NCI-H146 treated with DMSO at 0.1 percent for 48 hours (cell line): Measurements from ENCODE around the gene ZNF789.
"Not testable (repeated sequence)": the region's sequence is repeated elsewhere in the genome, so short reads cannot be mapped to it uniquely, and the experiment has no call there.

ENCODE experiments used
- DNase-seq: peaks from one replicate; lab custom pipeline; 2025; ENCODE audit not compliant: unreplicated experiment; lab: John Stamatoyannopoulos, UW

Gene ZNF789

DNA sequence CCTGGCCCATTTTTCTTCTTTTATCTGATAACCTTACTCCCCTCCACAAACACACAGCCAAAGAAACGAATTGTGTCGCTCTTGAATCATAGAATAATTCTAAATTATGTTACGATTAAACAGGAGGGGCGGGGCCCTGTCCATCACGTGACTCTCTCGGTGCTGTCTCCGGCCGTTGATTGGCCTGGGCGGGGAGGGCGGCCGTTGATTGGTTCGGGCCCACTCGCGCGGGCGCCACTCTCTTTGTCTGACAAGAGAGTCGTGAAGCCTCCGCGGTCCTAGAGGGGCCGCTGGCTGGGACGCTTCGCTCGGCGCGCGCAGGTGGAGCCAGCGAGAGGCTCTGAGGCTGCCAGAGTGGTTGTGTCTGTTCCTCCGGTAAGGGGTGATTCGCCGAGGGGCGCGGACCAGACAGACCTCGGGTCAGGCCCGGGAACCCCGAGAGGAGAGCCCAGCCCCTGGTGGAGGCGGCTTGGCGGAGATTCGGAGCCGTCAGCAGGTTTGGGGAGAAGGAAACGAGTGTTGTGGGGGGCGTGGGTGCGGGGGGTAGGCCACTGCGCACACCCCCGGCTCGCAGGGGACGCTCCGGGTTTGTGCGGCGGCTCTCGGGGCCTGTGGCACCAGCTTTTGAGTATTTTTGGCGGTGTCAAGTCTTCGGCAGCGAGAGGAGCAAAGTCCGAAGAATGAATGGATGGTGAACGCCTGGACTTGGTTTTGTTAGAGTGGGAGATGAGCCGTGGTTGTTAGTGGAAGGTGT is at the start of gene ZNF789:
TSS of gene ZNF789 (plus strand) at position 330 of the 754 bp plus-strand sequence. CDS start 3,567 bp downstream, outside the sequence.
- peak; percentile 92 for DNase-seq

DNA sequence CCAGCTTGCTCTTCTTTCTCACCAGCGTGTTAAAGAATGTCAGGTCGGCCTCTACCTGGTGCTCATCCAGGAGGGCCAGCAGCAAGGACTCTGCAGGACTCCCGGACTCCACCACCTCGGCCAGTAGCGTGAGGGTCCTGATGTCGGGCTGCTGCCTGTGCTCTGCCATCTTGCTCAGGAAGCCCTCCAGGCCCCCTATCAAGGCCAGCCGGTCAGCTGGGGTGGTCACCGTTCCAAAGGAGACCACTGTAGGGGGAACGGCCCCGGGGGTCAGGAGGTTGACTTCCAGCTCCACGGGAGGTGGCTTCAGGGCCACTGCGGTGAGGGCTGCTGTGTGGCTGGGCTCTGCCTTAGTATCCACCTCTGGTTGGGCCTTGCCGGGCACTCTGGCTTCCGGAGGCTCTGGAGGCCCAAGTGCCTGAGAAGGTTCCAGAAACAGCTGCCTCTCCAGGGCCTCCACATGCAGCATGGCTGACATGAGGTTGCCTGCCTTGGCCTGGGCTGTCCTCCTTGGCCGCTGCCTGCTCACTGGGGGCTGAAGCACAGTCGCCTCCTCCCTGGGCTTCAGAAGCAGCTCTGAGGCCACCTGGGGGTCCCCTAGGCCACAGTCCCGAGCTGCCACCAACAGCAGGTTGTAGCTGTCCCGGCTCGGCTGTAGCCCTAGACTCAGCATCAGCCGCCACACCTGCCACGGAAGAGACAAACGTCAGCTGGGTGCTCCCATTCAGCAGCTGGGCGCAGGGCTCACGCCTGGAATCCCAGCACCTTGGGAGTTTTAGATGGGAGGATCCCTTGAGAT is 47.6 kb upstream of the ZNF789 start:
- no peak for DNase-seq

DNA sequence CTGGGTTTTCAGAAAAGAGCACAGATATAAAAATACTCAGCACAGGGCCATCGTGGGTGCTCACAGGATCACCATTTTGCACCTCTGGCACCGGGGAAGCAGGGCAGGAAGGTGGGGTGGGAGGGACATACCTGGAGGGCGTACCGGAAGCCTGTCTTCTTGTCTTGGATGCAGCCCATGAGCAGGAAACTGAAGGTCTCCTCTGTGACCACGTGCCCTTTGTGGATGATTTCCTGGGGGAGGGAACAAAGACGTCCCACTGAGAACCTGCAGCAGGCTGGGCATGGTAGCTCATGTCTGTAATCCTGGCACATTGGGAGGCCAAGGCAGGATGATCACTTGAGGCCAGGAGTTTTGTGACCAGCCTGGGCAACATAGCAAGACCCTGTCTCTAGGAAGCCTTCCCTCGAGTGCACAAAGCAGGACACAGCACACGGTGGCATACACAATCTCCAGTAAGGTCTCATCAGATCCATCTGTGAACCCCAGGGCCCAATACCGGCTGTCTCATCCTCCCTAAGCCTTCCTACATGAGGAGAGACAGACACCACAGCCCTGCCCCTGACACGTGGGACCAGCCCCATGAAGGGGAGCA is 43.6 kb upstream of the ZNF789 start:
- DNase-seq: peak; percentile 25

DNA sequence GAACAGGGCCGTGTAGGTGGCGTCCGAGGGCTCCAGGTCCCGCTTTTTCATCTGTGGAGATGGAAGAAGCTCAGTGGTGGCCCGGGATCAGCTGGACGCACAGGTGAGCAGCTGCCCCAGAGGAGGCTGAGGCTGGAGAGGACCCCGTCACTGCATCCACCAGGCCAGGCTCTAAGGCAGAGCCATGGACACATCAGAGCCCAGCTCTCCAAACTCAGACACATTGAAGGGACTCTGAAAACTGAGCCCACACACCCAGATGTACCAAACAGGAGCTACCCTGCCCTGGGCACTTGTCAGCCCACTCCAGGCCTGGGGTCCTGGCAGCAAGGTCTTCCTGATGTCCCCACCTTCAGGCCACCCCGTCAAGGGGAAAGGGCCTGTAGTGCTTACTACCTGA is 42.9 kb upstream of the ZNF789 start:
- DNase-seq: no peak

DNA sequence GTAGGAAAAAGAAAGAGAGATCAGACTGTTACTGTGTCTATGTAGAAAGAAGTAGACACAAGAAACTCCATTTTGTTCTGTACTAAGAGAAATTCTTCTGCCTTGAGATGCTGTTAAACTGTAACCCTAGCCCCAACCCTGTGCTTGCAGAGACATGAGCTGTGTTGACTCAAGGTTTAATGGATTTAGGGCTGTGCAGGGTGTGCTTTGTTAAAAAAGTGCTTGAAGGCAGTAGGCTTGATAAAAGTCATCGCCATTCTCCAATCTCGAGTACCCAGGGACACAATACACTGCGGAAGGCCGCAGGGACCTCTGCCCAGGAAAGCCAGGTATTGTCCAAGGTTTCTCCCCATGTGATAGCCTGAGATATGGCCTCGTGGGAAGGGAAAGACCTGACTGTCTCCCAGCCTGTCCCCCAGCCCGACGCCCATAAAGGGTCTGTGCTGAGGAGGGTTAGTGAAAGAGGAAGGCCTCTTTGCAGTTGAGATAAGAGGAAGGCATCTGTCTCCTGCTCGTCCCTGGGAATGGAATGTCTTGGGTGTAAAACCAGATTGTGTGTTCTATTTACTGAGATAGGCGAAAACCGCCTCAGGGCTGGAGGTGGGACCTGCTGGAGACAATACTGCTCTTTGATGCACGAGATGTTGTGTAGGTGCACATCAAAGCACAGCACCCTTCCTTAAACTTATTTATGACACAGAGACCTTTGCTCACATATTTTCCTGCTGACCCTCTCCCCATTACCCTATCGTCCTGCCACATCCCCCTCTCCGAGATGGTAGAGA is 40.7 kb upstream of the ZNF789 start:
- DNase-seq: not testable (repeated sequence)

DNA sequence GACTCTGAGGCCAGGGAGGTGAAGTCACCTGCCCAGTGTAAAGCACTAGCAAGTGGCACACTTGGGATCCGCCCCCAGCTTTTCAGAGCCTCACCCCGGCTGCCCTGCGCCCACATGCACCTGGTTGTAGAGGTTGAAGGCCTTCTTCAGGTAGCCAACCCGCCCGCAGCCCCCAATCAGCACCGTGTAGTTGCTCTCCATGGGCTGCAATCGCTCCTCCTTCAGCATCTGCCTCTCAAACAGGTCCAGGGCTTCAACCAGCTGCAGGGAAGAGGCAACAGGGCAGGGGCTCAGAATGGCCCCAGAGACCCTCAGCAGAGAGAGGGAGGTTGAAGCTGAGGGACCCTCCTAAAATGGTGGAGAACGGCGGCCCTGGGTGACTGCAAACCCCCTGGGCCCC is 39.5 kb upstream of the ZNF789 start:
- DNase-seq: no peak

DNA sequence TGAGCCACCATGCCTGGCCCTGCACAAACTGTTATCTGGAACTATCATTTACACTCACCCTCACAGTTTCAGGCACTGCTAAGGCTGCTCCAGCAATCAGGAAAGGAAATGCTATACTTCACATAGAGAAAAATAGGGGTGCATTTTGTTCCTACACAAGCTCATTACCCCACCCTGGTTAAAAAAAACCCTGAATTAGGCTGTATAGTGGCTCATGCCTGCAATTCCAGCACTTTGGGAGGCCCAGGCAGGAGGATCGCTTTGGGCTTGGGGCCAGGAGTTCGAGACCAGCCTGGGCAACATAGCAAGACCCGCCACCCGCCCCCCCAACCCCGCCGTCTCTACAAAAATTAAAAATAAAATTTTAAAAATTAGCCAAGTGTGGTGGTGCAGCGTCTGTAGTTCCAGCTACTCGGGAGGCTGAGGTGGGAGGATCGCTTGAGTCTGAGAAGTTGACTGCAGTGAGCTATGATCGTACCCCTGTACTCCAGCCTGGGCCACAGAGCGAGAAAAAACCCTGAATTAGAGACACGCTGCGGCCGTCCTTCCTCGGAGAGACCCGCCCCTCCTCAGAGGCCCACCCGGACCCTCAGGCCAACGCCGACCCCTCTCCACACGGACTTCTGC is 34.6 kb upstream of the ZNF789 start:
- DNase-seq: no peak

DNA sequence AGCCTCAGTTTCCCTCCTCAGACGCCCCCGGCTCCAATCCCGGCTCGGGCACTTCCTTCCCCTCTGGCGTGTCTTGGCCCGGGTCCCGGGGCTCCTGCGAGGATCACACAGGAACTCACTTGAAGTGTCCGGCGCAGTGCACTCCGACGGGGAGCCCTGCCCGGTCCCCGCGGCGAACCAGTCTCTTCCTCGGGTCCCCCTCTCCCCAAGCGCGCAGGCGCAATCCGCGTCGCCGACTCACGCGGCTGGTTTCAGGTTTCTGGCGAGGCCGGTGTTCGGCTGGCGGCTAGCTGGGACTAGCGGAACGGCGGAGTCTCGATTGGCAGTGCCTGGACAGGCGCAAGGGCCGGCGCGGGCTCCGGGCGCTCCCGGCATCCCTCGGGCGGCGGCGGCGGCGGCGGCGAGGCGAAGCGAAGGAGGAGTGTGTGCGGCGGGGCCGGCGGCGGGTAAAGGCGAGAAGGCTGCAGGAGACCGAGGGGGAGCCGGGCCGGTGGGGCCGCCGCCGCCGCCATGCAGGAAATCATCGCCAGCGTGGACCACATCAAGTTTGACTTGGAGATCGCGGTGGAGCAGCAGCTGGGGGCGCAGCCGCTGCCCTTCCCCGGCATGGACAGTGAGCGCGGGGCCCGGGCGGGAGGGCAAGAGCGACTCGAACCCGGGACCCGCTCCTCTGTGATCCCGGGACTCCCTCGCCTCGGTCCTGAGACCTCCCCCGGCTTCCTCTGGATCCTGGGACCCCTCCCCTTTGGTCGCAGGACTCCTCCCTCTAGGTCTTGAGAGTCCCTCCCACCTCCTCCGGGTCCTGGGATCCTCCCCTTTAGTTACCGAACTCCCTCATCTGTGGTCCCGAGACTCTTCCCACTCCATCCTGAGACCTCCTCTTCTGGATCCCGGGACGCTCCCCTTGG is 33.9 kb upstream of the ZNF789 start, which contains the start of the genes CPSF4 and PTCD1:
TSS of gene CPSF4 (plus strand) at position 371 of the 908 bp plus-strand sequence. CDS start at position 511, 140 bp downstream.
TSS of gene PTCD1 (minus strand) at position 226 of the 908 bp plus-strand sequence. CDS start 3,556 bp downstream, outside the sequence.
- peak; percentile 63 for DNase-seq

DNA sequence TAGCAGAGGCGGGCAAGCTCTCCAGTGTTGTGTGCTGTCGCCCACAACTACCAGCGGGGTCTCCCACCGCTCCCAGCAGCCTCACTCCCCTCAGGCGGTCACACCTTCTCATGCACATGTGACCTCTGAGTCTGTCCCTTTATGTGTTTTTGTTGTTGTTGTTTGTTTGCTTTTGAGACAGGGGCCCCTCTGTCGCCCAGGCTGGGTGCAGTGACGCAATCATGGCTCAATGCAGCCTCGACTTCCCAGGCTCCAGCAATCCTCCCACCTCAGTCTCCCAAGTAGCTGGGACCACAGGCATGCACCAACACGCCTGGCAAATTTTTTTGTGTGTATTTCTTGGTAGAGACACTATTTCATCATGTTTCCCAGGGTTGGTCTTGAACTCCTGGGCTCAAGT is 32.5 kb upstream of the ZNF789 start:
- DNase-seq: no peak

DNA sequence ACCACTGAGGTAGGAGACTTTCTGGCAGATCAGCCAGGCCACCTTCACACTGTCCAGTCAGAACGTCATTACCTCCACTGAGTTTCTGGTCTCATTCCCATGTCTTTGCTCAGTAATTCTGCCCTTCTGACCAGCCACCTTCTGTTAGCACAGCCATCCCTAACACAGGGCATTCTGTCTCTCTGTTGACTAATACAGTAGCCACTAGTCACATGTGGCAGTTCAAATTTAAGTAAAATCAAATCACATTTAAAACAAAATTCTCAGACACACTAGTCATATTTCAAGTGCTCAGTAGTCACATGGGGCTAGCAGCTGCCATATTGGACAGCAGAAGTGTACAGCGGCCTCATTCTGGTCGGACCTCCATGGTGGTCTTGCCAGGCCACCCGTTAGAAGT is 26.6 kb upstream of the ZNF789 start:
- no peak for DNase-seq

DNA sequence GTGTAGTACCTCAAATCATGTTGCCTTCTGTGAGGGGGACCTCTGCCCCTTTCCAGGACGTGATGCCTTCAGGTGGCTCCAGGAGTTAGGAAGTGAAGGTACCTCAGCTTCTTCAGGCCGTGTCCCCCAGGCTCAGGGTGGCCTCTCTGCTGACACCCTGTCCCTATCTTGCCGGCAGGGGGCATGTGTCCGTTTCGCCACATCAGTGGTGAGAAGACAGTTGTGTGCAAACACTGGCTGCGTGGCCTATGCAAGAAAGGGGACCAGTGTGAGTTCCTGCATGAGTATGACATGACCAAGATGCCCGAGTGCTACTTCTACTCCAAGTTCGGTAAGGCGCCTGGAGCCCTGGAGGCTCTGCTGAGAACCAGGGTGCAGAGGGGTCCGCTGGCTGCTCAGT is 24.7 kb upstream of the ZNF789 start:
- no peak for DNase-seq

DNA sequence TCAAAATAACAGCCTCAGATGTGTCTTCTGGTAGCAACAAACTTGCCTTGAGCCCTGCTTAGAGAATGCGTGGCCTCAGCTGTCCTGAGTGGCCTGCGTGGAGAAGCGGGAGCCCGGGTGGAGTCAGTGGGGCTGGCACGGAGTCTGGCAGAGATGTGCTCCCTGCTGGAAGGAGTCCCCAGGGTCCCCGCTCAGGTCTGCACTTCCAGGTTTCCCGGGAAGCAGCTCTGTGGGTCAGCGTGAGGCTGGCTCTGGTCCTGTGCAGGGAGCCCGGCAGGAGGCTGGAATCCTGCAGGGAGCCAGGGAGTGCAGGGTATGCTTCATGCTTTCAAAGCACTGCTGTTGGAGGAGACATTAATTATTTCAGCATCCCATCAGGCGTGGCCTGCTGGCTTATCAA is 23.8 kb upstream of the ZNF789 start:
- DNase-seq: no peak

DNA sequence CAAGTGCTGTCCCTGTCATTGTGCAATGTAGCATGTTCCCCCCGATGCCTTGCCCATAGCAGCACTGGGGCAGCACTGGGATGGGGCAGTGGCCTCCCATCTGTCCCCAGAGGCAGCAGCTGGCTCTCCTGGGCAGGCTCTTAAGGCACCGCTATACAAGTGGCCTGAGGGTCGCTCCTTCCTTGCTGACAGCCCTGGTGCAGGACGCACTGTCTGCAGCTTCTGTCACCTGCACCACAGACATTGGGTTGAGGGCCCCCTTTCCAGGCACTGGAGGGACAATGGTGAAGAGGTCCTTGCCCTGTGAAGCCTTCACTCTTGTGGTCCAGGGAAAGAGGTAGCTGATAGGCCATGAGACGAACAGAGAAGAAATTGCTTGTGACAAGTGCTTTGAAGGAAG is 23.4 kb upstream of the ZNF789 start:
- DNase-seq: no peak

DNA sequence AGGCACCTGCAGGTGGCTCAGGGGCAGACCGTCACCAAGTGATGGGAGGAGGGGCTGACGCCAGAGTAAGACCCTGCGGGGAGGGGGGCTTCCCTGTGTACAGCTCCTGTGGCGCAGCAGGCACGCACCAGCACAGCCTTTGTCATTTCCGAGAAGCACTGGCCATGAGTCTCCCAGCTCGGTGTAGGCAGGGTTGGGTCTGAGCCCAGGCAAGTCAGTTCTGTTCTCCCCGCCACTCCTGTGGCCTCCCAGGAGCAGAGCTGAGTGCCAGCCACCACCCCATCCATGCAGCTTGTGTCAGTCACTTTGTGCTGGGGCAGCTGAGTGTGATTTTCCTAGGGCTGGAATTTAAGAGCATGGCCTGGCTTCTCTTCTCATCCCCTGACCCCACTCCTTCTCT is 20.8 kb upstream of the ZNF789 start:
- no peak for DNase-seq

DNA sequence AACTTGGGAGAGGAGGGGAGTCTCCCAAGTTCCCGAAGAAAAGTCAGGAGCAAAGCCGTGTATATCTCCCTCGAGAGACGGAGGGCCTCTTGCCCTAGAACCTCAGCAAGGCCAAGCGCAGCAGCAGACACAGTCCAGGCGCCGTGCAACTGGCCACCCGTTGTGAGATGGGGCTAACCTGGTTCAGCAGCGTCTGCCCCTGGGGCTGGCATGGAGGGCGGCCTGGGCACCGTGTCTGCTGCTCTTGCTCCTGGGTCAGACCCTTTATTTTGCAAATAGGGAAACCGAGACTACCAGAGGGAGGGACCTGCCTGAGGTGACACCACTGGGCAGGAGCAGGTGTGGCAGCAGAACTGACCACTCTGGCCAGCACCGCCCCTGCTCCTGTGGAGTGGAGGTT is 20.1 kb upstream of the ZNF789 start:
- no peak for DNase-seq

DNA sequence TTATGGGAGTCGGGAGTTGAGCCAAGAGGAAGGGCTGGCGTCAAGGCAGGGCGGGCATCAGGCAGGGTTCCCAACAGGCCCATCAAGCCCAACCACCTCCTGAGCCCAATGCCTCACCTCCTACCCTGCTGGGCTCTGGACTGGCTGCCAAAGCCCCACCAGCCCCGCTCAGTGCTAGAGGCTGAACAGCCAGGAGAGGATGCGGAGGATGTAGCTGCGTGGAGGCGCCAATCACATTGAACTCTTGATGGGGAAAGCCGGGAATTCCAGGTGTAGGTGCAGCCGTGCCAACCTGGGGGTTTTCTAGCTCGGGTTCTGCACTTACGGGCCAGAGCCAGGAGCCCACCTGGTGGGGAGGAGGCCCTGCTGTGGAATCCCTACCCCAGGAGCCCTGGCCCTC is 19.6 kb upstream of the ZNF789 start:
- no peak for DNase-seq

DNA sequence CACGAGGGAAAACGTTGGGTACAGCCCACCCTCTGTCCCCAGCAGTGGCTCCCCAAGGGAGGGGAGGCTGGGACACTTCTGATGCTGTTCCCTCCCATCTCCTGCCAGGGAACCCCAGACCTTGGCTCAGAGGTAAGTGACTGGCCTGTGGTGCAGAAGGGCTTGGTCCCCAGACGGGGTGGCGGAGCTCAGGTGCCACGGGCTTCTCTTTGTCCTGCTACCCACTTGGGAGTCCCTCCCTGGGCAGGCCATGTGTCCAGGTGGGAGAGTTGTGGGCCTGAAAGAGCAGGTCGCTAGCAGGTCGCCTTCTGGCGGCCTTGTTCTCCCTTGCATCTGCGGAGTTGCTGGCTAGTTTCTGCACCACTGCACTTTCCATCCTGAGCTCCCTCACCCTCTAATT is 16.8 kb upstream of the ZNF789 start:
- DNase-seq: no peak

DNA sequence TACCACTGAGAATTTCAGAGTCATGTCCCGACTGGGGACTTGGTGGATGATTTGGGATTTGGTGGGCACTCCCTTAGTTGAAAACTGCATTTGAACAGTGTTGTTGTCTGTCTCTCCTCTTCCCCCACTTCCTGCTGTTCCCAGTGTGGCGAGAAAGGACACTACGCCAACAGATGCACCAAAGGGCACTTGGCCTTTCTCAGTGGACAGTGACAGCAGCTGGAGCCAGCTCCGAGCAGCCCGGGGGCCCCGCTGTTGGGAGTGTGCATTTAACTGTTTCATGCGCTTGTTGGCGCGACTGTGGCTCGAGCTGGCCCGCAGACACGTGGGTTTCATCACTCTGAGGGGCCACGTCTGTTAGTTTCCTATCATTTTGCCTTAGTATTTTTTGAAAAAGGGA is 16.4 kb upstream of the ZNF789 start:
- no peak for DNase-seq

DNA sequence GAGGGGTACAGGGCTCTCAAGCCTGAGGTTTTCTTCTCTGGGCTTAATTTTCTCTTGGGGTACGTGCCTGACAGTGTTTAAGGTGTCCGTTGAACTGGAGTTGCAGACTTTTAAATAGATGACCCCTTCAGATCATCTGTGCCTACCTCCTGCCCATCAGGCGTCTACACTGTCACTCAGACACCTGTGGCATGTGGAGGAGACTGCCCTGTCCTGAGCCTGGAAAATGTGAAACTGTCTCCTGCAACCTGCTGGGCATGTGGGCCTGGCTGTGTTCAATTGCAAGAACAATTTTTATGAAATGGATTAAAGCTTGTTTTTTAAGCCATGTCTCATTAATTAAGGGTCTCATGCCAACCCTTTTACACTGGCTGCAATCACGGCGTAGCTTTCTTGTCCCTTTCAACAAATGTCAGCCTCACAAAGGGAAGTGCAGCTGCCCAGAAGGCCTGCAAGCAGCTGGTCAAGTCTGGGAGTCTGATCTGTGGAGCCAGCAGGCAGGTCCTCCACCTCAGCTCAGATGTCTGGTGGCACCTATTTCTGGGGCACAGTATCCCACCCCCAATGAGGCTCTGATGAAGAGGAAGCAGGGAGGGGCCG is 15.5 kb upstream of the ZNF789 start:
- no peak for DNase-seq
